ENCODE data around the gene CFAP54. TPM values are rescaled to one million over a fixed set of nuclear protein-coding genes. Genes with fewer than 3 reads are reported as not detected.

CFAP54 gene
- total RNA-seq, 1 donor from 2014 or later, result 0.73 TPM

DNA sequence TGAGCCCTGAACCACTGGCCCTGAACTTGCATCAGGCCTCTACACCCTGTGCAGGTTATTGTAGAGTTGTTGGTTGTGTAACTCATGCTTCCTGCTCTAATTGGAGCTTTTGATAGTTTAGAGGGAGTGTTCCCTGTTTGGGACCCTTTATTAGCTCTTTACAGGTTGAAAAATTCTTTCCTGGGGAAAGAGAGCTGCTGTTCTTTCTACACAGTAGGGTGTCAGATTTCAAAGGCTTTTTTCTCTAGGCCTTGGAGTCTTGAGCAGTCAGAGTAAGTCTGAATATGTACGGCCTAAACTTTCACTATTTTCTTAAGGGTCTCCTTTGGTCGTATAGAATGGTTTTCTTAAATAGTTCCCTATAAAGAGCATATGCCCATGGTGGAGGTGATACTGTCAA is 356.9 kb downstream of the CFAP54 start:
- no peak overlapping the region for H3K4me3 Mint-ChIP-seq (ENCODE audit: unreplicated experiment)
- H3K27ac Mint-ChIP-seq (ENCODE audit: unreplicated experiment), result no peak overlapping the region

GRCh38 chr12:96850676-96851075 is 361.3 kb downstream of the CFAP54 start:
- Mint-ChIP-seq H3K9me3 (ENCODE audit: unreplicated experiment) (no peaks in the 10 kb centered on the region), H3K36me3 (ENCODE audit: unreplicated experiment) (no peaks in the 10 kb centered on the region), H3K27me3 (ENCODE audit: unreplicated experiment) (peaks cover 8% of the 10 kb centered on the region), H3K4me1 (ENCODE audit: unreplicated experiment) (no peaks in the 10 kb centered on the region), H3K4me3 (ENCODE audit: unreplicated experiment) (no peak overlapping the region), H3K27ac (ENCODE audit: unreplicated experiment) (no peak overlapping the region)
- no peak for TF ChIP-seq CTCF (IDR thresholded peaks at IDR 0.05)
- DNase-seq (ENCODE audit: extremely low spot score, unreplicated experiment), result no peak

More for the DNA sequence above, 356.9 kb downstream of the CFAP54 start:
- H3K36me3 Mint-ChIP-seq (ENCODE audit: unreplicated experiment), result no peaks in the 10 kb centered on the region
- H3K27me3 Mint-ChIP-seq (ENCODE audit: unreplicated experiment), result peaks cover 8% of the 10 kb centered on the region
- no peak for DNase-seq (ENCODE audit: extremely low spot score, unreplicated experiment)
- no peaks in the 10 kb centered on the region for H3K4me1 Mint-ChIP-seq (ENCODE audit: unreplicated experiment)
- no peaks in the 10 kb centered on the region for H3K9me3 Mint-ChIP-seq (ENCODE audit: unreplicated experiment)
- TF ChIP-seq CTCF (IDR thresholded peaks at IDR 0.05), result no peak

DNA sequence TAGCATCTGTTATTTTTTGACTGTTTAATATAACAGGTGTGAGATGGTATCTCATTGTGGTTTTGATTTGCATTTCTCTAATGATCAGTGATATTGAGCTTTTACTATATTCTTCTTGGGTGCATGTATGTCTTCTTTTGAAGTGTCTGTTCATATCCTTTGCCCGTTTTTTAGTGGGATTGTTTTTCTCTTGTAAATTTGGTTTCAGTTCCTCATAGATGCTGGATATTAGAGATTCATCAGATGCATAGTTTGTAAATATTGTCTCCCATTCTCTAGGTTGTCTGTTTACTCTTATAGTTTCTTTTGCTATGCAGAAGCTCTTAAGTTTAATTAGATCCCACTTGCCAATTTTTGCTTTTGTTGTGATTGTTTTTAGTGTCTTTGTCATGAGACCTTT is 368.8 kb downstream of the CFAP54 start:
- Mint-ChIP-seq H3K4me3 (ENCODE audit: unreplicated experiment) (no peak overlapping the region), H3K27me3 (ENCODE audit: unreplicated experiment) (no peaks in the 10 kb centered on the region), H3K4me1 (ENCODE audit: unreplicated experiment) (peaks cover 3% of the 10 kb centered on the region), H3K27ac (ENCODE audit: unreplicated experiment) (no peak overlapping the region), H3K9me3 (ENCODE audit: unreplicated experiment) (no peaks in the 10 kb centered on the region), H3K36me3 (ENCODE audit: unreplicated experiment) (no peaks in the 10 kb centered on the region)
- no peak for TF ChIP-seq CTCF (IDR thresholded peaks at IDR 0.05)
- no peak for DNase-seq (ENCODE audit: extremely low spot score, unreplicated experiment)

DNA sequence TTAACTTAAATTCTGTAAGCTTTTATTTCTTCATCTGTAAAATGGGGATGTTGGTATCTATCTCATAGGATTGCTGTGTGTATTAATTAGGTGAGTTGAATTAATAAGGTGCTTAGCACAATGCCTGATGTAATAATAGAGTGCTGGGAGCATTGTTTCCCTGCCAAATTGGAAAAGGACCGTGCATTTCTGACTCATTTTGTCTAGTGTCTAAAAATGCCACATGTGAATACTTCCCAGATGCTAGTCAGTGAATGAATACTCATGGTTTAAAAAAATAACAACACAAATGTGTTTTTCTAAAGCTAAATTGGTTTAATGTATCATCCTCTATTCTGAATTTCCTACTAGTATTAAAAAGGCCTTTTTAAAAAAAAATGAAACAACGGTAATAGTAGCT is 372.3 kb downstream of the CFAP54 start:
- Mint-ChIP-seq H3K4me1 (ENCODE audit: unreplicated experiment) (peaks cover 3% of the 10 kb centered on the region), H3K36me3 (ENCODE audit: unreplicated experiment) (no peaks in the 10 kb centered on the region), H3K27ac (ENCODE audit: unreplicated experiment) (no peak overlapping the region), H3K27me3 (ENCODE audit: unreplicated experiment) (peaks cover 2% of the 10 kb centered on the region), H3K9me3 (ENCODE audit: unreplicated experiment) (no peaks in the 10 kb centered on the region), H3K4me3 (ENCODE audit: unreplicated experiment) (no peak overlapping the region)
- TF ChIP-seq CTCF (IDR thresholded peaks at IDR 0.05), result no peak
- no peak for DNase-seq (ENCODE audit: extremely low spot score, unreplicated experiment)

DNA sequence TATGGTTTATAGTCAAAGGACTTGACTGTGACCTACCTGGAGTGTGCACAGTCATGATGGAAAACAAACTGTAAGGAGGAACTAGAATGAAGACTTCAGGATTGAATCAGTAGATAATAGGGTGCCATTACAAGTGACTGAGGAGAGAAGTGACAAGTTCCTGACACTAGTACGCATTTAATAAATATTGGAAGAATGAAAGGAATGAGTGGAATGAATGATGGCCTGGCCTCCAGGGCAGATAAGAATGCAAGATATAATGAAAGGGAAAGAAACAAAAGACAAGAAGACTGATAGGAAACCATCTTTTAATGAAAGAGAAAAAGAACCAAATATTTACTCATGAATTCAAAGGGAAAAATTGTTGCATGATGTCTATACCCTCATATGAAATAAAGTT is 372.9 kb downstream of the CFAP54 start:
- TF ChIP-seq CTCF (IDR thresholded peaks at IDR 0.05), result no peak
- no peak overlapping the region for H3K27ac Mint-ChIP-seq (ENCODE audit: unreplicated experiment)

More for the DNA sequence above, 372.9 kb downstream of the CFAP54 start:
- no peaks in the 10 kb centered on the region for H3K36me3 Mint-ChIP-seq (ENCODE audit: unreplicated experiment)
- H3K4me1 Mint-ChIP-seq (ENCODE audit: unreplicated experiment), result peaks cover 3% of the 10 kb centered on the region
- H3K27me3 Mint-ChIP-seq (ENCODE audit: unreplicated experiment), result peaks cover 2% of the 10 kb centered on the region
- H3K4me3 Mint-ChIP-seq (ENCODE audit: unreplicated experiment), result no peak overlapping the region
- no peak for DNase-seq (ENCODE audit: extremely low spot score, unreplicated experiment)
- H3K9me3 Mint-ChIP-seq (ENCODE audit: unreplicated experiment), result no peaks in the 10 kb centered on the region
